ENCODE results near the gene ARHGAP9. TPM values are rescaled to one million over a fixed set of nuclear protein-coding genes. Genes with fewer than 3 reads are reported as not detected.

The ARHGAP9 gene
- total and polyA plus RNA-seq, 2 of the 4 experiments (the other 2 are of a cell fraction), result 0.18 to 0.79 TPM

- DNase-seq (peak; percentile 24), ATAC-seq (ENCODE audit: low read depth) (no peak)
- H3K27ac ChIP-seq (ENCODE audit: insufficient read depth, low read length), result peak overlapping the region; percentile 99
- WGBS, 2 experiments (ENCODE audit: extremely low coverage in 2 of 2, insufficient read length in 1 of 2), result no CpG with 5 or more reads among the region's 7 CpGs
- H3K18ac ChIP-seq (ENCODE audit: low read depth, low read length), result peak overlapping the region; percentile 95
- H4K20me1 ChIP-seq (ENCODE audit: insufficient read depth, low read length), result peaks cover 74% of the 10 kb centered on the region
- no peak overlapping the region for H2BK20ac ChIP-seq (ENCODE audit: low read depth, low read length)
- H4K5ac ChIP-seq (ENCODE audit: low read depth, low read length), result peak overlapping the region; percentile 20
- H2AK5ac ChIP-seq (ENCODE audit: low read depth, low read length), result peak overlapping the region; percentile 100
- H2AFZ ChIP-seq (replicated peaks; ENCODE audit: low read length, poor library complexity), result no peak overlapping the region
- peak overlapping the region; percentile 83; the same call in 1 of the 2 replicates for H2BK120ac ChIP-seq (ENCODE audit: low read depth, low read length)
- no TSS peak for BruUV-seq (replicated peaks)
- peak overlapping the region; percentile 87 for H3K4me2 ChIP-seq (ENCODE audit: low read depth, low read length)
- H4K91ac ChIP-seq (ENCODE audit: insufficient read depth, low read depth, low read length), result peak overlapping the region; percentile 93
- CTCF ChIA-PET, result no interaction called here
- H3K27me3 ChIP-seq (ENCODE audit: control insufficient read depth, insufficient read depth, low read length), result no peaks in the 10 kb centered on the region
- H3K9me3 ChIP-seq (ENCODE audit: control insufficient read depth, insufficient read depth, low read length), result no peaks in the 10 kb centered on the region
- no peak overlapping the region for H2BK15ac ChIP-seq (ENCODE audit: low read depth, low read length)
- peaks cover 17 to 76% of the 10 kb centered on the region in 2 experiments for H3K79me1 ChIP-seq (ENCODE audit: low read depth in 1 of 2, low read length in 2 of 2)
- POLR2A ChIA-PET (ENCODE audit: unreplicated experiment), result interaction anchor here (1.1 kb wide), 1 partner anchor 15 kb away, joined by 6 read pairs; no protein-coding TSS in a partner anchor
- peaks cover 44% of the 10 kb centered on the region for H3K36me3 ChIP-seq (ENCODE audit: control insufficient read depth, insufficient read depth, low read length)
- in situ Hi-C loops (cut with MboI; ENCODE audit: low sequenced_read_pairs) (no loop called here), dilution Hi-C loops (cut with HindIII; ENCODE audit: low sequenced_read_pairs, unreplicated experiment) (no loop called here), intact Hi-C loops (cut with micrococcal nuclease) (no loop called here)
- peak overlapping the region; percentile 47 to 92; a peak in 2 of 4 replicates for H4K8ac ChIP-seq (ENCODE audit: low read depth in 2 of 2, low read length in 2 of 2)
- TF ChIP-seq CEBPB (IDR thresholded peaks at IDR 0.05; ENCODE audit: low read depth, low read length), result 0 out of 2 replicates have a peak, but pooled peaks have one; percentile 24
- no peak for TF ChIP-seq MAFK (IDR thresholded peaks at IDR 0.05; ENCODE audit: low read depth, low read length)
- no peak for TF ChIP-seq SMC3 (IDR thresholded peaks at IDR 0.05; ENCODE audit: low read depth, low read length)
- TF ChIP-seq MXI1 (IDR thresholded peaks at IDR 0.05; ENCODE audit: borderline replicate concordance, low read depth, low read length), result no peak
- TF ChIP-seq RCOR1 (IDR thresholded peaks at IDR 0.05; ENCODE audit: insufficient replicate concordance, low read length), result no peak
- H3K4me1 ChIP-seq (ENCODE audit: control insufficient read depth, insufficient read depth, low read length), result peaks cover 17% of the 10 kb centered on the region
- peak overlapping the region; percentile 98 for H3K56ac ChIP-seq (ENCODE audit: extremely low read depth, insufficient read depth, low read length)
- peak overlapping the region; percentile 100 for H2AK9ac ChIP-seq (replicated peaks; ENCODE audit: low read depth, low read length, poor library complexity)
- H3K14ac ChIP-seq (replicated peaks; ENCODE audit: low read depth, low read length), result peak overlapping the region; percentile 100
- H3K23ac ChIP-seq (ENCODE audit: low read depth, low read length), result peak overlapping the region; percentile 100
- H3K4me3 ChIP-seq (ENCODE audit: insufficient read depth, low read depth, low read length), result peak overlapping the region; percentile 95
- peak overlapping the region; percentile 100 for H3K4ac ChIP-seq (ENCODE audit: low read depth, low read length)
- H2BK5ac ChIP-seq (ENCODE audit: low read depth, low read length, poor library complexity, severe bottlenecking), result peak overlapping the region; percentile 96
- H3K9ac ChIP-seq (ENCODE audit: low read depth, low read length), result peak overlapping the region; percentile 100
- peaks cover 12% of the 10 kb centered on the region for H3K9me1 ChIP-seq (ENCODE audit: insufficient read depth, low read length)
Measured at GRCh38 chr12:57518920-57519795, 39.5 kb upstream of the ARHGAP9 start.
